Activated CD4-positive, alpha-beta T cell treated with anti-CD3 and anti-CD28 coated beads, Interleukin-2, amount 10 ng/mL, durations not matched to agents 7 days and 5 days (primary cell): Measurements from ENCODE around the gene NEUROD2. TPM values are rescaled to one million over a fixed set of nuclear protein-coding genes. Genes with fewer than 3 reads are reported as not detected.

Experiments
- CTCF ChIA-PET: fragments of 350-600 bp; sonication (Branson Sonifier 250); formaldehyde crosslinking; loops from one replicate; lab custom pipeline; 2021; ENCODE audit warnings: antibody characterized with exemption; lab: Charles Lee
- POLR2A ChIA-PET: fragments of 350-600 bp; sonication (Branson Sonifier 250); formaldehyde crosslinking; loops from one replicate; lab custom pipeline; 2021; ENCODE audit warnings: antibody characterized with exemption; lab: Charles Lee
- DNase-seq: peaks from one replicate; pipeline ENCODE4 v3.0.0-alpha.2; 2020
- H3K27ac Mint-ChIP-seq: one replicate; pipeline ENCODE4 v1.8.0; 2021; ENCODE audit warnings: mild to moderate bottlenecking, moderate library complexity, mixed read lengths
- H3K27me3 Mint-ChIP-seq: one replicate; pipeline ENCODE4 v1.8.0; 2021; ENCODE audit warnings: mixed read lengths
- H3K36me3 Mint-ChIP-seq: one replicate; pipeline ENCODE4 v1.8.0; 2021; ENCODE audit warnings: low read depth, mixed read lengths
- H3K4me1 Mint-ChIP-seq: one replicate; pipeline ENCODE4 v1.8.0; 2021; ENCODE audit warnings: mixed read lengths
- H3K4me3 Mint-ChIP-seq: one replicate; pipeline ENCODE4 v1.8.0; 2021; ENCODE audit warnings: mild to moderate bottlenecking, moderate library complexity, mixed read lengths
- H3K9me3 Mint-ChIP-seq: one replicate; pipeline ENCODE4 v1.8.0; 2021; ENCODE audit warnings: mixed read lengths
- total RNA-seq, 2 experiments: library from RNA; stranded (reverse); gene quantifications; one replicate each; pipeline ENCODE4 v1.2.3, GENCODE V29; 2021

The NEUROD2 gene
- not detected for total RNA-seq

- peaks cover 57% of the 10 kb centered on the region for H3K27me3 Mint-ChIP-seq
These were observed at the start of gene NEUROD2 for GRCh38 chr17:39607851-39608130. NEUROD2 (minus strand) TSS chr17:39607920; CDS start chr17:39606599, 1,321 bp downstream.

GRCh38 chr17:39655105-39655504 is 47.4 kb upstream of the NEUROD2 start:
- peaks cover 13% of the 10 kb centered on the region for H3K36me3 Mint-ChIP-seq
- H3K4me1 Mint-ChIP-seq: peaks cover 38% of the 10 kb centered on the region
- no peaks in the 10 kb centered on the region for H3K9me3 Mint-ChIP-seq
- no peak for DNase-seq
- H3K27ac Mint-ChIP-seq: peak overlapping the region; percentile 66
- POLR2A ChIA-PET: interaction anchor here (0.9 kb wide), 1 partner anchor 15 kb away, joined by 3 read pairs; no protein-coding TSS in a partner anchor
- H3K27me3 Mint-ChIP-seq: no peaks in the 10 kb centered on the region
- CTCF ChIA-PET: interaction anchor here (1.0 to 6.2 kb wide), 9 partner anchors 11 to 78 kb away, joined by 3 to 61 read pairs (median 11); partner anchors contain the start of genes MIEN1, STARD3 and TCAP
- no peak overlapping the region for H3K4me3 Mint-ChIP-seq

More at GRCh38 chr17:39607851-39608130, at the start of gene NEUROD2:
- CTCF ChIA-PET: interaction anchor here (3.2 kb wide), 1 partner anchor 14 kb away, joined by 9 read pairs; no protein-coding TSS in a partner anchor
- Mint-ChIP-seq H3K27ac (no peak within 1 kb of the TSS), H3K4me3 (no peak within 1 kb of the TSS), H3K4me1 (peaks cover 14% of the 10 kb centered on the region), H3K9me3 (no peaks in the 10 kb centered on the region), H3K36me3 (no peaks in the 10 kb centered on the region)
- no peak for DNase-seq
- POLR2A ChIA-PET: no interaction called here

GRCh38 chr17:39653662-39654331 is 46.1 kb upstream of the NEUROD2 start:
- ChIA-PET CTCF (interaction anchor here (0.8 to 6.2 kb wide), 19 partner anchors 10 to 422 kb away, joined by 3 to 61 read pairs (median 5); partner anchors contain the start of genes MIEN1, PGAP3, STARD3 and TCAP), POLR2A (interaction anchor here (0.6 kb wide), 1 partner anchor 10 kb away, joined by 3 read pairs; no protein-coding TSS in a partner anchor)
- Mint-ChIP-seq H3K4me1 (peaks cover 30% of the 10 kb centered on the region), H3K36me3 (peaks cover 8% of the 10 kb centered on the region), H3K27me3 (no peaks in the 10 kb centered on the region), H3K9me3 (no peaks in the 10 kb centered on the region), H3K27ac (peak overlapping the region; percentile 46), H3K4me3 (no peak overlapping the region)
- peak; percentile 86 for DNase-seq

- no peak overlapping the region for H3K27ac Mint-ChIP-seq
- H3K9me3 Mint-ChIP-seq: no peaks in the 10 kb centered on the region
- POLR2A ChIA-PET: no interaction called here
- H3K27me3 Mint-ChIP-seq: no peaks in the 10 kb centered on the region
- peaks cover 31% of the 10 kb centered on the region for H3K4me1 Mint-ChIP-seq
- H3K36me3 Mint-ChIP-seq: peaks cover 8% of the 10 kb centered on the region
- DNase-seq: no peak
- CTCF ChIA-PET: interaction anchor here (0.8 to 6.2 kb wide), 17 partner anchors 9 to 98 kb away, joined by 3 to 61 read pairs (median 5); partner anchors contain the start of genes MIEN1, PGAP3, STARD3 and TCAP
- no peak overlapping the region for H3K4me3 Mint-ChIP-seq
These were observed 45.6 kb upstream of the NEUROD2 start for GRCh38 chr17:39653316-39653661.

- Mint-ChIP-seq H3K27me3 (no peaks in the 10 kb centered on the region), H3K9me3 (no peaks in the 10 kb centered on the region), H3K4me1 (peaks cover 31% of the 10 kb centered on the region), H3K36me3 (peaks cover 6% of the 10 kb centered on the region), H3K27ac (peak overlapping the region; percentile 37), H3K4me3 (no peak overlapping the region)
- ChIA-PET CTCF (interaction anchor here (1.0 to 6.2 kb wide), 9 partner anchors 11 to 98 kb away, joined by 3 to 61 read pairs (median 5); partner anchors contain the start of genes MIEN1 and PGAP3), POLR2A (interaction anchor here (0.6 kb wide), 1 partner anchor 16 kb away, joined by 3 read pairs; no protein-coding TSS in a partner anchor)
- no peak for DNase-seq
These were observed 45.0 kb upstream of the NEUROD2 start for GRCh38 chr17:39652587-39653315.

- Mint-ChIP-seq H3K36me3 (peaks cover 5% of the 10 kb centered on the region), H3K9me3 (no peaks in the 10 kb centered on the region), H3K4me3 (no peak overlapping the region), H3K4me1 (peaks cover 31% of the 10 kb centered on the region), H3K27me3 (no peaks in the 10 kb centered on the region), H3K27ac (peak overlapping the region; percentile 37)
- CTCF ChIA-PET: interaction anchor here (1.0 to 6.2 kb wide), 4 partner anchors 14 to 79 kb away, joined by 3 to 61 read pairs (median 4); partner anchors contain the start of genes MIEN1 and PGAP3
- no peak for DNase-seq
- POLR2A ChIA-PET: interaction anchor here (0.6 kb wide), 1 partner anchor 17 kb away, joined by 3 read pairs; no protein-coding TSS in a partner anchor
These were observed 44.3 kb upstream of the NEUROD2 start for GRCh38 chr17:39651923-39652586.

- H3K4me1 Mint-ChIP-seq: peaks cover 25% of the 10 kb centered on the region
- ChIA-PET CTCF (interaction anchor here (1.3 to 6.2 kb wide), 4 partner anchors 10 to 27 kb away, joined by 3 to 61 read pairs (median 4); no protein-coding TSS in a partner anchor), POLR2A (no interaction called here)
- no peaks in the 10 kb centered on the region for H3K9me3 Mint-ChIP-seq
- H3K4me3 Mint-ChIP-seq: no peak overlapping the region
- DNase-seq: no peak
- peaks cover 2% of the 10 kb centered on the region for H3K36me3 Mint-ChIP-seq
- no peak overlapping the region for H3K27ac Mint-ChIP-seq
- H3K27me3 Mint-ChIP-seq: no peaks in the 10 kb centered on the region
These were observed 42.4 kb upstream of the NEUROD2 start for GRCh38 chr17:39650121-39650579.

GRCh38 chr17:39648616-39649366 is 41.1 kb upstream of the NEUROD2 start:
- H3K36me3 Mint-ChIP-seq: peaks cover 2% of the 10 kb centered on the region
- H3K4me3 Mint-ChIP-seq: no peak overlapping the region
- H3K4me1 Mint-ChIP-seq: peaks cover 18% of the 10 kb centered on the region
- ChIA-PET CTCF (interaction anchor here (1.1 to 1.8 kb wide), 4 partner anchors 9 to 25 kb away, joined by 3 to 5 read pairs (median 4); no protein-coding TSS in a partner anchor), POLR2A (no interaction called here)
- H3K27me3 Mint-ChIP-seq: no peaks in the 10 kb centered on the region
- H3K9me3 Mint-ChIP-seq: no peaks in the 10 kb centered on the region
- H3K27ac Mint-ChIP-seq: no peak overlapping the region
- no peak for DNase-seq

- peaks cover 30% of the 10 kb centered on the region for H3K4me1 Mint-ChIP-seq
- no peaks in the 10 kb centered on the region for H3K27me3 Mint-ChIP-seq
- H3K36me3 Mint-ChIP-seq: peaks cover 2% of the 10 kb centered on the region
- no peaks in the 10 kb centered on the region for H3K9me3 Mint-ChIP-seq
- no peak overlapping the region for H3K27ac Mint-ChIP-seq
- POLR2A ChIA-PET: no interaction called here
- CTCF ChIA-PET: interaction anchor here (1.1 to 1.8 kb wide), 3 partner anchors 8 to 25 kb away, joined by 3 to 5 read pairs (median 4); no protein-coding TSS in a partner anchor
- no peak for DNase-seq
- no peak overlapping the region for H3K4me3 Mint-ChIP-seq
These were observed 39.5 kb upstream of the NEUROD2 start for GRCh38 chr17:39647256-39647655.

GRCh38 chr17:39643271-39643670 is 35.6 kb upstream of the NEUROD2 start:
- H3K4me1 Mint-ChIP-seq: peaks cover 46% of the 10 kb centered on the region
- H3K27ac Mint-ChIP-seq: no peak overlapping the region
- no peak for DNase-seq
- no peak overlapping the region for H3K4me3 Mint-ChIP-seq
- CTCF ChIA-PET: interaction anchor here (1.1 to 2.5 kb wide), 4 partner anchors 11 to 87 kb away, joined by 3 to 11 read pairs (median 6); partner anchors contain the start of gene MIEN1
- POLR2A ChIA-PET: interaction anchor here (0.8 kb wide), 1 partner anchor 11 kb away, joined by 3 read pairs; no protein-coding TSS in a partner anchor
- peaks cover 2% of the 10 kb centered on the region for H3K36me3 Mint-ChIP-seq
- H3K9me3 Mint-ChIP-seq: no peaks in the 10 kb centered on the region
- no peaks in the 10 kb centered on the region for H3K27me3 Mint-ChIP-seq

- no peak for DNase-seq
- H3K27ac Mint-ChIP-seq: no peak overlapping the region
- H3K9me3 Mint-ChIP-seq: no peaks in the 10 kb centered on the region
- peaks cover 7% of the 10 kb centered on the region for H3K36me3 Mint-ChIP-seq
- ChIA-PET CTCF (interaction anchor here (1.1 to 2.5 kb wide), 4 partner anchors 12 to 88 kb away, joined by 3 to 11 read pairs (median 4); partner anchors contain the start of gene MIEN1), POLR2A (interaction anchor here (0.6 kb wide), 1 partner anchor 22 kb away, joined by 3 read pairs; no protein-coding TSS in a partner anchor)
- no peaks in the 10 kb centered on the region for H3K27me3 Mint-ChIP-seq
- H3K4me1 Mint-ChIP-seq: peaks cover 53% of the 10 kb centered on the region
- H3K4me3 Mint-ChIP-seq: no peak overlapping the region
These were observed 34.8 kb upstream of the NEUROD2 start for GRCh38 chr17:39642291-39643074.
